HepG2 (cell line): ENCODE results near the gene ADAMTS13. TPM values are rescaled to one million over a fixed set of nuclear protein-coding genes. Genes with fewer than 3 reads are reported as not detected.

ENCODE experiments used
- CBX5 ChIP-seq: sonication (generic); formaldehyde crosslinking; IDR thresholded peaks from 2 replicates; pipeline ENCODE4 v1.4.0; 2020; ENCODE audit warnings: missing genetic modification reagents, borderline replicate concordance
- HNF1B ChIP-seq: sonication (generic); formaldehyde crosslinking; IDR thresholded peaks from 2 replicates; pipeline ENCODE4 v1.5.1; 2020; ENCODE audit warnings: mild to moderate bottlenecking, moderate library complexity, missing genetic modification reagents
- PATZ1 ChIP-seq: sonication (generic); formaldehyde crosslinking; IDR thresholded peaks from 2 replicates; pipeline ENCODE4 v1.4.0; 2020; ENCODE audit warnings: missing genetic modification reagents
- PCBP1 ChIP-seq: fragments of 200-400 bp; formaldehyde crosslinking; IDR thresholded peaks from 2 replicates; pipeline ENCODE4 v1.6.1; 2017; ENCODE audit warnings: mild to moderate bottlenecking, low read depth, low read length, borderline replicate concordance
- POGK ChIP-seq: sonication (generic); formaldehyde crosslinking; conservative IDR thresholded peaks from 2 replicates; pipeline ENCODE4 v1.8.0; 2022; ENCODE audit warnings: mild to moderate bottlenecking, moderate library complexity, missing genetic modification reagents
- SKIL ChIP-seq: sonication (generic); formaldehyde crosslinking; IDR thresholded peaks from 2 replicates; pipeline ENCODE4 v1.8.0; 2022; ENCODE audit warnings: missing genetic modification reagents, mild to moderate bottlenecking, moderate library complexity, borderline replicate concordance
- SP2 ChIP-seq: sonication (generic); formaldehyde crosslinking; IDR thresholded peaks from 2 replicates; pipeline ENCODE4 v1.5.1; 2020; ENCODE audit warnings: mild to moderate bottlenecking, missing genetic modification reagents
- ZBTB37 ChIP-seq: sonication (generic); formaldehyde crosslinking; IDR thresholded peaks from 2 replicates; pipeline ENCODE4 v1.4.0; 2020; ENCODE audit warnings: mild to moderate bottlenecking, missing genetic modification reagents
- ZBTB7B ChIP-seq: sonication (generic); formaldehyde crosslinking; IDR thresholded peaks from 2 replicates; pipeline ENCODE4 v1.4.0; 2020; ENCODE audit warnings: missing genetic modification reagents
- ZNF276 ChIP-seq: sonication (generic); formaldehyde crosslinking; IDR thresholded peaks from 2 replicates; pipeline ENCODE4 v1.4.0; 2020; ENCODE audit warnings: mild to moderate bottlenecking, low read depth, missing genetic modification reagents
- ZNF431 ChIP-seq: sonication (generic); formaldehyde crosslinking; IDR thresholded peaks from 2 replicates; pipeline ENCODE4 v1.9.0; 2022; ENCODE audit warnings: missing genetic modification reagents, low read depth, mild to moderate bottlenecking, borderline replicate concordance
- ZNF704 ChIP-seq: sonication (generic); formaldehyde crosslinking; IDR thresholded peaks from 2 replicates; pipeline ENCODE4 v1.8.1; 2023; ENCODE audit warnings: mild to moderate bottlenecking, inconsistent platforms, moderate library complexity, missing genetic modification reagents, borderline replicate concordance
- ZNF782 ChIP-seq: sonication (generic); formaldehyde crosslinking; IDR thresholded peaks from 2 replicates; pipeline ENCODE4 v1.4.0; 2020; ENCODE audit warnings: missing genetic modification reagents, mild to moderate bottlenecking, borderline replicate concordance
- polyA plus RNA-seq, 8 experiments: library from polyadenylated mRNA; depleted of rRNA in 3 of 8; stranded (reverse) in 7 of 8; unstranded in 1 of 8; fragments of >200 nt; fragmentation: Illumina TruSeq in 4 of 8; extraction: Trizol in 4 of 8; gene quantifications; 2 replicates each; pipeline versions ENCODE4 v1.2.1 to v1.2.3, GENCODE V29; 2011 to 2016; ENCODE audit warnings: low read depth in 4 of 8, missing spikeins in 1 of 8, mixed read lengths in 1 of 8; ENCODE audit not compliant: insufficient read depth in 1 of 8
- total RNA-seq, 5 experiments: library from RNA; depleted of rRNA; stranded (reverse); fragments of >200 nt; fragmentation: Illumina TruSeq; extraction: Trizol; gene quantifications; 2 replicates each; pipeline ENCODE4 v1.2.3, GENCODE V29; 2016; ENCODE audit warnings: low read depth in 1 of 5

ADAMTS13 gene
- total and polyA plus RNA-seq, 2 of the 13 experiments (the other 11 are each of a cell fraction or from before 2014, with no cell fraction given): 0.91 to 4.5 TPM

GRCh38 chr9:133421615-133422542 lies at the start of gene ADAMTS13 (continued):
- TF ChIP-seq POGK (CRISPR knock-in tag) (no peak), ZNF276 (CRISPR knock-in tag) (0 out of 2 replicates have a peak, but pooled peaks have one; percentile 47), ZNF782 (no peak), ZNF704 (CRISPR knock-in tag) (peak; percentile 69; the same call in 1 of the 2 replicates), ZBTB37 (CRISPR knock-in tag) (no peak), PATZ1 (0 out of 2 replicates have a peak, but pooled peaks have one; percentile 12), HNF1B (CRISPR knock-in tag) (peak; percentile 44; the same call in 1 of the 2 replicates), ZBTB7B (CRISPR knock-in tag) (0 out of 2 replicates have a peak, but pooled peaks have one; percentile 65), ZNF431 (CRISPR knock-in tag) (no peak), SP2 (CRISPR knock-in tag) (no peak), CBX5 (CRISPR knock-in tag) (no peak), SKIL (no peak), PCBP1 (no peak)
